ENCODE measurements around the gene ITK.
A peak's percentile ranks its signal among the peaks of the same experiment; 100 is the strongest.

The ITK gene

DNA sequence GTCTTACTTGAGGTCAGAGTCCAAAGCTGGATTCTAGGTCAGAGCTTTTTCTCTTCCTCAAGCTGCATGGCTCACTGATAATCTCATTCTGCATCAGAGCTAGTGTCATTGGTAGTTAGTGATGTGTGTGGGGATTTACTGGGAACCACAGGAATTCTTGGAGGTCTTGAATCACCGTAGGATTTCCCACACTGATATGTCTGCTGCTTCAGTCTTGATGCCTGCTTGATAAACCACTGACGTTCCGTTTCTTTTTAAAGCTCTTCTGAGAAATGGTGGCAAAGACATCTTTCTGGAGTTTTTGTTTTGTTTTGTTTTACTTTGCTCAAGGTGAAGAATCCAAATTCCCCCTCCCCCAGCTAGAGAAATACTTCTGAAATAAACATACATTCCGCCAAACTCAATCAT lies 13.4 kb upstream of the ITK start:
- TF ChIP-seq, protein P1, sequence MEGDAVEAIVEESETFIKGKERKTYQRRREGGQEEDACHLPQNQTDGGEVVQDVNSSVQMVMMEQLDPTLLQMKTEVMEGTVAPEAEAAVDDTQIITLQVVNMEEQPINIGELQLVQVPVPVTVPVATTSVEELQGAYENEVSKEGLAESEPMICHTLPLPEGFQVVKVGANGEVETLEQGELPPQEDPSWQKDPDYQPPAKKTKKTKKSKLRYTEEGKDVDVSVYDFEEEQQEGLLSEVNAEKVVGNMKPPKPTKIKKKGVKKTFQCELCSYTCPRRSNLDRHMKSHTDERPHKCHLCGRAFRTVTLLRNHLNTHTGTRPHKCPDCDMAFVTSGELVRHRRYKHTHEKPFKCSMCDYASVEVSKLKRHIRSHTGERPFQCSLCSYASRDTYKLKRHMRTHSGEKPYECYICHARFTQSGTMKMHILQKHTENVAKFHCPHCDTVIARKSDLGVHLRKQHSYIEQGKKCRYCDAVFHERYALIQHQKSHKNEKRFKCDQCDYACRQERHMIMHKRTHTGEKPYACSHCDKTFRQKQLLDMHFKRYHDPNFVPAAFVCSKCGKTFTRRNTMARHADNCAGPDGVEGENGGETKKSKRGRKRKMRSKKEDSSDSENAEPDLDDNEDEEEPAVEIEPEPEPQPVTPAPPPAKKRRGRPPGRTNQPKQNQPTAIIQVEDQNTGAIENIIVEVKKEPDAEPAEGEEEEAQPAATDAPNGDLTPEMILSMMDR (conservative IDR thresholded peaks at IDR 0.05; ENCODE audit: low read depth, low read length), result no peak
- H3K4me3 ChIP-seq (ENCODE audit: low read length), result no peak overlapping the region
- DNase-seq (ENCODE audit: low read depth), result peak; percentile 58

DNA sequence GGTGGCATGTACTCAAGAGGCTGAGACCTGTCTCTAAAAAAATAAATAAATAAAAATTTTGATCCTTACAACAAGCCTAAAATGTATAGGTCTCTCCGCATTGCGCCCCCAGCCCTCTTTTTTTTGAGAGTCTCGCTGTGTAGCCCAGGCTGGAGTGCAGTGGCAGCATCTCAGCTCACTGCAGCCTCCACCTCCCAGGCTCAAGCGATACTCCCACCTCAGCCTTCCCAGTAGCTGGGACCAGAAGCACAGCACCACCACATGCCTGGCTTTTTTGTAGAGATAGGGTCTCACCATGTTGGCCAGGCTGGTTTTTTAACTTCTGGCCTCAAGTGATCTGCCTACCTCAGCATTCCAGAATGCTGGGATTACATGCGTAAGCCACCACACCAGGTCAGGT lies 12.4 kb upstream of the ITK start:
- TF ChIP-seq, protein P1 (conservative IDR thresholded peaks at IDR 0.05; ENCODE audit: low read depth, low read length), result no peak
- H3K4me3 ChIP-seq (ENCODE audit: low read length), result no peak overlapping the region
- DNase-seq (ENCODE audit: low read depth), result no peak

DNA sequence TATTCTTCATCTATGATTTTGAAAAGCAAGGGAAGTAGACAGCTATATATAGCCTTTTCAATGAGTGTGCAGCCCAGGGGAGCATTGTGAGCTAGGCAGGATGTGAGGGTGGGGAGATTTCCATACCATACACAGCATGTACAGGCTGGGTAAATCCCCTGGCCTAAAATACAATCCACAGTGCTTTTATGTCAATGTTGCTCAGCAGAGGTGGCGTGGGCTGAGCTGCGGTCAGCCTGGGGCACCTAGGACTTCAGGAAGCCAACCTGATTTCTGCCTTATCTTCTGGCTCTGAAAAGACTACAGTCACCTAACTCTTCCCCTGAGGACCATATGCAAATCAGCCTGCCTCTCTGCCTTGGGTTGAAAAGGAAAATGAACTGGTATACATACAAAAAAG lies 8.2 kb upstream of the ITK start:
- no peak overlapping the region for H3K4me3 ChIP-seq (ENCODE audit: low read length)
- DNase-seq (ENCODE audit: low read depth), result no peak
- TF ChIP-seq, protein P1 (conservative IDR thresholded peaks at IDR 0.05; ENCODE audit: low read depth, low read length), result no peak

DNA sequence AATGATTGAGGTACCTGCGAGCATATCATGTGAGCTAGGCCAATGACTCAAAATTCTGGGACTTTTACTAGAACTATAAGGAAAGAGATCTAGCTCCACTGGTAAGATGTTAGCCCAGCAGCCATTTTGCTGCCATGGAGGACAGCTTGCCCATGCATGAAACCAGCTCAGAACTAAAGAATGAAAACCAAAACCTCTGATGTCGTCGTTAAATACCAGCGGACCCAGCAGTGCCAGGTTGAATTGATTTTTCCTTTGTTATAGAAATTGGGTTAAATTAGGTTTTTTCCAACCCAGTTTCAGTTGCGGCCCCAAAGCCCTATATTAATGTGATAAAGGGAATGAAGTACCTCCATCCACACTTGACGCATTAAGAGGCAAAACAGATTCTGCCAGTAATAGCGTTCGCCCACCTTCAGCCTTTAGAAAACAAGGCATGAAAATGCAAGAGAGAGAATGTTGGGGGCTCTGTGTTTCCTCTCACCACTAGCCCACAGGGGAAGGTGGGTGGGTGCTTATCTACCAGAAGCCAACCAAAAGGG lies 5.5 kb upstream of the ITK start:
- no peak for DNase-seq (ENCODE audit: low read depth)
- H3K4me3 ChIP-seq (ENCODE audit: low read length), result no peak overlapping the region
- TF ChIP-seq, protein P1 (conservative IDR thresholded peaks at IDR 0.05; ENCODE audit: low read depth, low read length), result no peak

DNA sequence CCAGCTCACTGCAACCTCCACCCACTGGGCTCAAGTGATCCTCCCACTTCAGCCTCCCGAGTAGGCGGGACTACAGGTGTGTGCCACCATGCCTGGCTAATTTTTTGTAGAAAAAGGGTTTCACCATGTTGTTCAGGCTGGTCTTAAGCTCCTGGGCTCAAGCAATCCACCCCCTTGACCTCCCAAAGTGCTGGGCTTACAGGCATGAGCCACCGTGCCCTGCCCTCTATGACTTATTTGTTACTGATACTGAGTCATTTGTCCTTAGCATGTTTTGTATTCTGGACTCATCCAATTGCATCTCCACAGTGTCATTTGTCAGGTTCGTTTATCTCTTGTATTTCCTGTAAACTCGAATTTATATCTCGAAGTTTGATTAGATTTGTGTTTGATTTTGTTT lies 2.7 kb upstream of the ITK start:
- DNase-seq (ENCODE audit: low read depth), result no peak
- no peak overlapping the region for H3K4me3 ChIP-seq (ENCODE audit: low read length)
- TF ChIP-seq, protein P1 (conservative IDR thresholded peaks at IDR 0.05; ENCODE audit: low read depth, low read length), result no peak

DNA sequence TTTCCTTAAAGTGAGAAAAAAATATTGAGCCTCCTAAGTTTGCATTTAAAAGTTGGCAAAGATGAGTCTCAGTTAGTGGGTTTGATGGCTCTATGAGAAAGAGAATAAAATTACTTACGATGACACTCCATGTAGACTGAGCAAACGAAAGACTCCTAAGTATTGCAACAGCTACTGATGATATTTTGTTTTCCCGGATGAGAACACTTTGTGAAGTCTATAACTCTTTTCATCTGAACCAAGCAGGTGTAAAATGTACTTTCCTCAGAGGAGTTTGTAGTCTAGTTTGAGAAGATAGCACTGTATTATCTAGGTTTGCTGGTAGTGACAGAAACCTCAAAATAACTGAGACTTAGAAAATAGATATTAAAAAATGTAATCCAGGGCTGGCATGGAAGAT lies 1.7 kb upstream of the ITK start:
- no peak for DNase-seq (ENCODE audit: low read depth)
- TF ChIP-seq, protein P1 (conservative IDR thresholded peaks at IDR 0.05; ENCODE audit: low read depth, low read length), result no peak
- H3K4me3 ChIP-seq (ENCODE audit: low read length), result no peak overlapping the region

DNA sequence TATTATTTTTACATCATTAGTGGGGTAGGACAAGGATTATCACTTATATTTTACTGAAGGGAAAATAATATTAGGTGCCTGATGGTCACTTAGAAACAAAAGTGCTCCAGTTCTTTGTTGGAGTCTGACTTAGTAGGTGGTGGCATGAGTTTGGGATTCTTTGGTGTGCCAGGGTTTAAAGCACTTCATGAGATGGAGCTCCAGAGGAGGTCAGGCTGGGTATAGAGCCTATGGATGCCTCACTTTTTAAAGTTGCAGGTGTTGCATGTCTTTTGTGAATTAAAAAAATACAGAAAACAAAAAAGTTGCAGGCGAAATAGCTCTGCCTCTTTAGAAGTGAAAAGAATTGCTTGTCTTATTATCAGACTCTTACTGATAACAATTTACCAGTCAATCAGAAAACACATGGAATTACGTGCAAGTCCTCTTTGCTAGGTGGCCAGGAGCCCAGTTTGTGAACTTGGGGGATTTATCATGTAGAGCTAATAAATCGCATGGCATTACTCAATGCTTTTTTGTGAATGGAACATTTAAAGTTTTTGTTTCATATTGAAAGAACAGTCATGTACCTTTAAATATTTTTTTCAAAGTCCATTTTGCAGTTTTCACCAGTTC lies 1.6 kb downstream of the ITK start:
- H3K4me3 ChIP-seq (ENCODE audit: low read length), result no peak overlapping the region
- no peak for DNase-seq (ENCODE audit: low read depth)
- TF ChIP-seq, protein P1 (conservative IDR thresholded peaks at IDR 0.05; ENCODE audit: low read depth, low read length), result no peak
